Stimulated activated CD8-positive, alpha-beta memory T cell treated with anti-CD3 and anti-CD28 coated beads, Interleukin-2, amount 100 ng/mL, for 1 hour (primary cell): ENCODE results near the gene DNAAF5.

Experiments
- DNase-seq, 2 donors: peaks; one replicate each; pipeline ENCODE4 v3.0.0-alpha.2; 2020; ENCODE audit warnings: low read depth in 2 of 2

Gene DNAAF5

DNA sequence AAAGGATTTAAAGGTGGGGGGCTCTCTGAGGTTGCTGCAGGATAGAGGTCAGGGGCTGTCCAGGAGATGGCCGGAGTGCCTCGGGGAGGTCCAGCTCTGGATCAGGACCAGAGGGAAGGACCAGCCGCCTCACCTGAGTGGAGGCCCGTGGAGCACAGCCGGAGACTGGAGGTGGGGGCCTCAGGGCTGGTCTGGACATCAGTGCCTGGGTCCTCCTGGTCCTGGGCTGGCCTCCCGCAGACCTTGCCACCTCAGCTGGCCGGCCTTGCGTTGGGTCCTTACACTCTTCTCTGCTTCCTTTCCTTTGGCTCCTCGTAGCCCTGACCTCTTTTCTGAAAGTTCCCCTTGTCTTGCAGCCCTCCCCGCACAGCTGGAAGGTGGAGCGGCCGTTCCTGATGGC is 107.8 kb downstream of the DNAAF5 start:
- DNase-seq, result no peak

DNA sequence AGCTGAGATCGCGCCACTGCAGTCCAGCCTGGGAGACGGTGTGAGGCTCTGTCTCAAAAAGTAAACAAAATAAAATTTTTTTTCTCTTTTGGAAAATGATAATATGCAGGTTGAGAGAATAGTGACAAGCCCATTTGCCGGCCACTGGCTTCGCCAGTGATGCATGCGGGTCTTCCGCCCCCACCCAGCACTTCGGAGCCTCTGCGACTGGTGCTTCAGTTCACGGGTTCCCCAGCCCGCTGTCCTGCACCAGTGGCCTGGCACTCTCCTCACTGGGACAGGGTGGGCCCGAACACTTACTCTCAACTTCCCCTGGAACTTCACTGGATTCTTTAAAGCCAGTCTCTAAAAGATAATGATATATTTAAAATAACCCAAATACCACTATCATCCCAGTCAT is 108.5 kb downstream of the DNAAF5 start:
- DNase-seq, result no peak

DNA sequence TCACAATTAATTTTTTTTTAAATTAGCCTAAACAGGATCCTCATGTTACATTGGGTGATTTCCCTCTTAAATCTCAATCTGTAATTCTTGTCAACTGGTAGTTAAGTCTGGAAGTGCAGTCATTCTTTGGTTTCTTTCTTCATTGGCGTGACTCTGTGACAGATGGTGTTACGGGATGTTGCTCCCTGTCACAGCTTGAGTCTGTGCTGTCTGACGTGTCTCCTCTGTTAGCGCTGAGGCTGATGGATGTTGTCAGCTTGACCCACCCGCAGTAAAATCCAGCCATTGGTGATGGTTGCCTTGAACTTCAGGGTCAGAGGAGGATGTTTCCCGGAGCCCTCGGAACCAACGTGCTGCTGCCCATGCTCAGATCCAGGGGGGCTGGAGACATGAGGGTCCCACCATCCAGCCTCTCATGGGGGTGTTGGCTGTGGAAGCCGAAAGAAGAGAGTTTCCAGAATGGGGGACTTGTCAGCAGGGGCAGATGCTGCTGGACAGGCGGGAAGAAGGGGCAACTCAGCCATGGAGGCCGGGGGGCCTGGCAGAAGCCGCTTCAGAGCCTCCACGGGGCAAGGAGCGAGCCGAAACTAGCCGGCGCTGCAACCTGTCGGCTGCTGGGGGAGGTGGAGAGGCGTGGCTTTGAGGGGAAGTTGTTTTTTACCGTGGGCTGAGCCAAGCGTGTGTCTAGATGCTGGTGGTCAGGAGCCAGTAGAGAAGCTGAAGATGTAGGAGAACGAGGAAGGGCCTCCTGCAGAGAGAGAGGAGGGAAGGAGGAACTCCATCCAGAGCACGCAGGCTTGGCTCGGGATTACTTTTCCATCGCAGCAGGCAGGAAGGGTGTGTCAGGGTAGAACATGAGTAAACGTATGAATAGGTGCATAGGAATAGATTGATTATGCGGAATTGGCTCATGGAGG is 109.2 kb downstream of the DNAAF5 start:
- DNase-seq, result no peak
